ENCODE results near the gene RCVRN.

DNA sequence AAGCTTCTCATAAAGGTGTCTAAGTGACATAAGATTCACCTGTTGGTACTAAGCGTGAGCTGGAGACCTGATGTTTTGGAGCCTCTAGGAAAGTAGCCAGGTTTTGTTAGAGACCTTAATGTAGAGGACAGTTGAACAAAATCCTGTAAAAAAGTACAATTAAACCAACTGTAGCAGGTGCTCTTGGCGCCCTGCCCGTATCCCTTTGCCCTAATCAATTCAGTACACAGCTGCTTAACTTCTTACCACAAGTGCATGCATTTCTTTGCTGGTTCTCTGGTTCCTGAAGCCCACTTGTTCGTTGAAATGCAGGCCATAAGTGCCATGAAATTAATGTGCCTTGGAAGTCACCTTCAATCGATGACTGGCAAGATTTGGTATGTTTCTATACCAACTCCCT is 54.9 kb downstream of the RCVRN start:
- TF ChIP-seq, protein P1, sequence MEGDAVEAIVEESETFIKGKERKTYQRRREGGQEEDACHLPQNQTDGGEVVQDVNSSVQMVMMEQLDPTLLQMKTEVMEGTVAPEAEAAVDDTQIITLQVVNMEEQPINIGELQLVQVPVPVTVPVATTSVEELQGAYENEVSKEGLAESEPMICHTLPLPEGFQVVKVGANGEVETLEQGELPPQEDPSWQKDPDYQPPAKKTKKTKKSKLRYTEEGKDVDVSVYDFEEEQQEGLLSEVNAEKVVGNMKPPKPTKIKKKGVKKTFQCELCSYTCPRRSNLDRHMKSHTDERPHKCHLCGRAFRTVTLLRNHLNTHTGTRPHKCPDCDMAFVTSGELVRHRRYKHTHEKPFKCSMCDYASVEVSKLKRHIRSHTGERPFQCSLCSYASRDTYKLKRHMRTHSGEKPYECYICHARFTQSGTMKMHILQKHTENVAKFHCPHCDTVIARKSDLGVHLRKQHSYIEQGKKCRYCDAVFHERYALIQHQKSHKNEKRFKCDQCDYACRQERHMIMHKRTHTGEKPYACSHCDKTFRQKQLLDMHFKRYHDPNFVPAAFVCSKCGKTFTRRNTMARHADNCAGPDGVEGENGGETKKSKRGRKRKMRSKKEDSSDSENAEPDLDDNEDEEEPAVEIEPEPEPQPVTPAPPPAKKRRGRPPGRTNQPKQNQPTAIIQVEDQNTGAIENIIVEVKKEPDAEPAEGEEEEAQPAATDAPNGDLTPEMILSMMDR (IDR thresholded peaks at IDR 0.05; ENCODE audit: control extremely low read depth in 1 of 3, insufficient read depth in 1 of 3, low read depth in 1 of 3, low read length in 3 of 3) = no peak
- TF ChIP-seq, protein P2, sequence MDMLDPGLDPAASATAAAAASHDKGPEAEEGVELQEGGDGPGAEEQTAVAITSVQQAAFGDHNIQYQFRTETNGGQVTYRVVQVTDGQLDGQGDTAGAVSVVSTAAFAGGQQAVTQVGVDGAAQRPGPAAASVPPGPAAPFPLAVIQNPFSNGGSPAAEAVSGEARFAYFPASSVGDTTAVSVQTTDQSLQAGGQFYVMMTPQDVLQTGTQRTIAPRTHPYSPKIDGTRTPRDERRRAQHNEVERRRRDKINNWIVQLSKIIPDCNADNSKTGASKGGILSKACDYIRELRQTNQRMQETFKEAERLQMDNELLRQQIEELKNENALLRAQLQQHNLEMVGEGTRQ (IDR thresholded peaks at IDR 0.05; ENCODE audit: low read length) = no peak
- TF ChIP-seq POLR2A (IDR thresholded peaks at IDR 0.05; ENCODE audit: control extremely low read depth in 1 of 2, low read depth in 2 of 2, low read length in 2 of 2) (no peak), SUZ12 (IDR thresholded peaks at IDR 0.05; ENCODE audit: low read length) (no peak), SAP30 (IDR thresholded peaks at IDR 0.05; ENCODE audit: insufficient read depth, insufficient replicate concordance, low read length) (no peak), YY1 (IDR thresholded peaks at IDR 0.05; ENCODE audit: low read depth, low read length) (no peak), TAF1 (IDR thresholded peaks at IDR 0.05; ENCODE audit: low read depth, low read length) (no peak)

All from H1 (cell line).